Liver (tissue), 9 donors: ENCODE results near the gene COL23A1. TPM values are rescaled to one million over a fixed set of nuclear protein-coding genes. Genes with fewer than 3 reads are reported as not detected.

ENCODE experiments used
- DNase-seq: peaks from one replicate; pipeline ENCODE4 v3.0.0-alpha.2; 2017; ENCODE audit warnings: low spot score
- H3K27ac ChIP-seq, 2 donors: one replicate each; pipeline ENCODE4 v1.7.0; 2013; ENCODE audit warnings: inconsistent platforms in 2 of 2, low read length in 2 of 2, control low read depth in 1 of 2, low read depth in 1 of 2, mild to moderate bottlenecking in 1 of 2
- H3K27me3 ChIP-seq, 4 donors: one replicate each; pipeline versions ENCODE4 v1.6.1 to v1.7.0; 2013; ENCODE audit warnings: low read length in 3 of 4, inconsistent platforms in 1 of 4, mild to moderate bottlenecking in 1 of 4, moderate library complexity in 1 of 4; ENCODE audit not compliant: control insufficient read depth in 4 of 4, insufficient read depth in 4 of 4
- H3K36me3 ChIP-seq, 4 donors: one replicate each; pipeline versions ENCODE4 v1.6.1 to v1.7.0; 2013; ENCODE audit warnings: low read length in 3 of 4, mild to moderate bottlenecking in 3 of 4, low read depth in 1 of 4, moderate library complexity in 1 of 4; ENCODE audit not compliant: control insufficient read depth in 4 of 4, insufficient read depth in 3 of 4
- H3K4me1 ChIP-seq, 4 donors: one replicate each; pipeline versions ENCODE4 v1.6.1 to v1.7.0; 2013; ENCODE audit warnings: low read length in 3 of 4, mild to moderate bottlenecking in 3 of 4, moderate library complexity in 1 of 4; ENCODE audit not compliant: control insufficient read depth in 4 of 4, insufficient read depth in 4 of 4
- H3K4me3 ChIP-seq, 3 donors: one replicate each; pipeline versions ENCODE4 v1.6.1 to v1.7.0; 2013; ENCODE audit warnings: low read length in 3 of 3, control low read depth in 1 of 3, low read depth in 1 of 3, mild to moderate bottlenecking in 1 of 3
- H3K9ac ChIP-seq, 2 donors: one replicate each; pipeline ENCODE4 v1.7.0; 2013; ENCODE audit warnings: low read length in 2 of 2, mild to moderate bottlenecking in 2 of 2, moderate library complexity in 2 of 2, control low read depth in 1 of 2, low read depth in 1 of 2
- H3K9me3 ChIP-seq, 4 donors: one replicate each; pipeline versions ENCODE4 v1.6.1 to v1.7.0; 2013; ENCODE audit warnings: low read length in 3 of 4; ENCODE audit not compliant: control insufficient read depth in 4 of 4
- EGR1 ChIP-seq, 2 donors: IDR thresholded peaks; 2 replicates each; pipeline ENCODE4 v1.6.1; 2016 to 2018; ENCODE audit warnings: antibody characterized with exemption in 2 of 2, low read depth in 2 of 2
- FOXA1 ChIP-seq: IDR thresholded peaks from 2 replicates; pipeline ENCODE4 v1.6.1; 2016; ENCODE audit warnings: antibody characterized with exemption
- FOXA2 ChIP-seq: IDR thresholded peaks from 2 replicates; pipeline ENCODE4 v1.6.1; 2016; ENCODE audit warnings: antibody characterized with exemption
- GABPA ChIP-seq, 2 donors: IDR thresholded peaks in 1 of 2; conservative IDR thresholded peaks in 1 of 2; 2 replicates each; pipeline ENCODE4 v1.6.1; 2016; ENCODE audit warnings: antibody characterized with exemption in 2 of 2, mild to moderate bottlenecking in 1 of 2, moderate library complexity in 1 of 2
- HNF4A ChIP-seq, 2 donors: conservative IDR thresholded peaks; 2 replicates each; pipeline ENCODE4 v1.6.1; 2016; ENCODE audit warnings: antibody characterized with exemption in 2 of 2, mild to moderate bottlenecking in 2 of 2
- HNF4G ChIP-seq: IDR thresholded peaks from 2 replicates; pipeline ENCODE4 v1.6.1; 2016; ENCODE audit warnings: antibody characterized with exemption
- JUND ChIP-seq, 2 donors: IDR thresholded peaks; 2 replicates each; pipeline ENCODE4 v1.6.1; 2016; ENCODE audit warnings: antibody characterized with exemption in 2 of 2
- NR2F2 ChIP-seq: IDR thresholded peaks from 2 replicates; pipeline ENCODE4 v1.6.1; 2016; ENCODE audit warnings: antibody characterized with exemption
- RAD21 ChIP-seq, 2 donors: IDR thresholded peaks; 2 replicates each; pipeline ENCODE4 v1.6.1; 2016; ENCODE audit warnings: antibody characterized with exemption in 2 of 2, mild to moderate bottlenecking in 2 of 2
- RXRA ChIP-seq, 2 donors: IDR thresholded peaks; 2 replicates each; pipeline ENCODE4 v1.6.1; 2017 to 2018; ENCODE audit warnings: antibody characterized with exemption in 2 of 2, mild to moderate bottlenecking in 1 of 2
- SP1 ChIP-seq: IDR thresholded peaks from 2 replicates; pipeline ENCODE4 v1.6.1; 2018; ENCODE audit warnings: antibody characterized with exemption, mild to moderate bottlenecking
- TAF1 ChIP-seq: conservative IDR thresholded peaks from 2 replicates; pipeline ENCODE4 v1.6.1; 2016; ENCODE audit warnings: antibody characterized with exemption, mild to moderate bottlenecking
- WGBS: extraction: QIAGEN DNeasy Blood & Tissue Kit; methylation state at CpG from one replicate; pipeline ENCODE4 v1.1.7; 2013; 5-methylcytosine and 5-hydroxymethylcytosine counted together
- polyA plus RNA-seq, 2 donors: library from polyadenylated mRNA; stranded (reverse) in 1 of 2; unstranded in 1 of 2; fragments of 200-250 nt in 1 of 2; fragments of >200 nt in 1 of 2; fragmentation: Nextera tagmentation in 1 of 2; extraction: Ambion mirVana in 1 of 2; gene quantifications; one replicate each; pipeline versions ENCODE4 v1.2.1 to v1.2.3, GENCODE V29; 2013 to 2015
- total RNA-seq, 2 donors: library from RNA; depleted of rRNA; stranded (reverse); fragments of >200 nt; gene quantifications; one replicate each; pipeline ENCODE4 v1.2.3, GENCODE V29; 2014
- TF ChIP-seq, protein P1 (sequence below): IDR thresholded peaks from 2 replicates; pipeline ENCODE4 v1.6.1; 2016; ENCODE audit warnings: antibody characterized with exemption, mild to moderate bottlenecking
- TF ChIP-seq, protein P2 (sequence below): IDR thresholded peaks from 2 replicates; pipeline ENCODE4 v1.6.1; 2016; ENCODE audit warnings: antibody characterized with exemption
- TF ChIP-seq, protein P3 (sequence below): IDR thresholded peaks from 2 replicates; pipeline ENCODE4 v1.6.1; 2016; ENCODE audit warnings: antibody characterized with exemption
- TF ChIP-seq, protein P4 (sequence below): fragments of 150-350 bp; IDR thresholded peaks from 2 replicates; pipeline ENCODE4 v1.5.1; 2017; ENCODE audit warnings: improper control_type of control experiment, low read depth, low read length; ENCODE audit not compliant: missing input control
- TF ChIP-seq, protein P5 (sequence below): IDR thresholded peaks from 2 replicates; pipeline ENCODE4 v1.6.1; 2016; ENCODE audit warnings: antibody characterized with exemption
- donor health status: healthy.
- donor health status: healthy.
- donor health status: healthy.
- donor health status: healthy.
- donor health status: healthy.

Gene COL23A1
- total and polyA plus RNA-seq, 4 donors = 0.08 to 1.4 (median 0.27) TPM

DNA sequence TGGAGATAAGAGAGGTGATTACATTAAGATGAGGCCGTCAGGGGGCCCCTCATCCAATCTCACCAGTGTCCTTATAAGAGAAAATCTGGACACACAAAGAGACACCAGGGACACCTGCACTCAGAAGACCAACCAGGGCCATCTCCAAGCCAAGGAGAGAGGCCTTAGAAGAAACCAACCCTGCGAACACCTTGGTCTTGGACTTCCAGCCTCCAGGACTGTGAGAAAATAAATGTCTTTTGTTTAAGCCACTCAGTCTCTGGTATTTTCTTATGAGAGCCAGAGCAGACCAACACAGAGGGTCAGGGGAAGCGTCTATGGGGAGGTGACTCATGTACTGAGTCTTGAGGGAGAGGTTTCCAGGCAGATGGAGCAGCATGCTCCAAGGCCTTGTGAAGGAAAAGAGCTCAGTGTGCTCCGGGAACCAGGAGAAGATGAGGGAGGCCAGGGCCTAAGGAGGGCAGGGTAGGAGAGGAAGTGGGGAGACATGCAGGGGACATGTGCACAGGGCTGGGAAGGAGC lies 363.0 kb downstream of the COL23A1 start (continued):
- TF ChIP-seq JUND (IDR thresholded peaks at IDR 0.05) (no peak), TAF1 (no peak), HNF4G (no peak), HNF4A (conservative IDR thresholded peaks at IDR 0.05) (no peak)

DNA sequence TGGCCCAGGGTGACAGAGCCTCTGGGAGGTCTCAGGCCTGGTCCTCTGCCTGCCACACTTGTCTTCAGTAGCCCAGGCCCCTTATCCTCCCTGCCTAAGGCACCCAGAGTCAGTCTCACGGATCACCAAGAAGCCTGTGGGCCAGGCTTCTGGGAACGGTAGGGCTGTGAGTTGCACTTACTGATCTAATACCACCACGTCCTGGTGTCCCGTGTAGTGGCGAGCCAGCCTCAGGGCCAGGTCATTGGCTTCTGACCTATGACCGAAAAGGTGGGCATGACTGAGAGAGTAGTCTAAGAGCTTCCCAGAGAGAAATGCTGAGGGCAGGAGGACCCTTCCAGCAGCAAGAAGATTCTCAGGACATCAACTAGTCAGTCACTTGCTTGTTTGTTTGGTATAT lies 365.0 kb downstream of the COL23A1 start:
- Histone ChIP-seq H3K9me3 (no peaks in the 10 kb centered on the region), H3K27me3 (no peaks in the 10 kb centered on the region), H3K4me1 (peaks cover 15 to 40% (median 28%) of the 10 kb centered on the region in 4 donors), H3K4me3 (no peak overlapping the region), H3K9ac (no peak overlapping the region), H3K36me3 (peaks cover 4 to 58% (median 43%) of the 10 kb centered on the region in 4 donors), H3K27ac (peak overlapping the region in 1 of 2 donors; percentile 10)
- no peak for DNase-seq
- TF ChIP-seq RXRA (IDR thresholded peaks at IDR 0.05) = peak; percentile 57 to 79
- TF ChIP-seq JUND (IDR thresholded peaks at IDR 0.05) = no peak
- TF ChIP-seq SP1 = peak; percentile 10
- peak; percentile 41 for TF ChIP-seq NR2F2
- WGBS = 53% methylated on average over 6 of the region's 6 CpGs

DNA sequence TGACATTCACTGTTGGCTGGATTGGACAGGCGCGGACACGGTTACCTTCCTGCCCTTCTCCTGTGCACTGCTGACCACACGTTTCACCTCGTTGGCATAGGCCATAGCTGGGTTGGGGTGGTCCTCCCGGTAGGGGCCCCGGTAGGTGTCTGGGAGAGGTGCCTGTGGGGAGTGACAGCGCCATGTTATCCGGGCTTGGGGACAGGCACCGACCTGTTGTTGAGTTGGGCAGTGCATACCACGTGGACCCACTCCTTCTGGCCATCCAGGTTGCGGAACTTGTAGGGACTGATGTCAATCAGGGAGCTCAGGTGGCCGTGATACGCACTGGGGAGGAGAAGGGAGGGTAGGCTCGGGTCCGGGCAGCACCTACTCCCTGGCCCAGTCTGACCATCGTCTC lies 365.8 kb downstream of the COL23A1 start:
- Histone ChIP-seq H3K9ac (no peak overlapping the region), H3K27ac (no peak overlapping the region), H3K4me1 (peaks cover 9 to 32% (median 20%) of the 10 kb centered on the region in 4 donors), H3K4me3 (no peak overlapping the region), H3K36me3 (peaks cover 5 to 55% (median 37%) of the 10 kb centered on the region in 4 donors), H3K27me3 (no peaks in the 10 kb centered on the region), H3K9me3 (no peaks in the 10 kb centered on the region)
- 97% methylated on average over 17 of the region's 17 CpGs for WGBS
- TF ChIP-seq JUND (IDR thresholded peaks at IDR 0.05) = no peak
- TF ChIP-seq HNF4A (conservative IDR thresholded peaks at IDR 0.05) = no peak
- TF ChIP-seq NR2F2 = no peak
- TF ChIP-seq HNF4G = no peak
- TF ChIP-seq, protein P1, sequence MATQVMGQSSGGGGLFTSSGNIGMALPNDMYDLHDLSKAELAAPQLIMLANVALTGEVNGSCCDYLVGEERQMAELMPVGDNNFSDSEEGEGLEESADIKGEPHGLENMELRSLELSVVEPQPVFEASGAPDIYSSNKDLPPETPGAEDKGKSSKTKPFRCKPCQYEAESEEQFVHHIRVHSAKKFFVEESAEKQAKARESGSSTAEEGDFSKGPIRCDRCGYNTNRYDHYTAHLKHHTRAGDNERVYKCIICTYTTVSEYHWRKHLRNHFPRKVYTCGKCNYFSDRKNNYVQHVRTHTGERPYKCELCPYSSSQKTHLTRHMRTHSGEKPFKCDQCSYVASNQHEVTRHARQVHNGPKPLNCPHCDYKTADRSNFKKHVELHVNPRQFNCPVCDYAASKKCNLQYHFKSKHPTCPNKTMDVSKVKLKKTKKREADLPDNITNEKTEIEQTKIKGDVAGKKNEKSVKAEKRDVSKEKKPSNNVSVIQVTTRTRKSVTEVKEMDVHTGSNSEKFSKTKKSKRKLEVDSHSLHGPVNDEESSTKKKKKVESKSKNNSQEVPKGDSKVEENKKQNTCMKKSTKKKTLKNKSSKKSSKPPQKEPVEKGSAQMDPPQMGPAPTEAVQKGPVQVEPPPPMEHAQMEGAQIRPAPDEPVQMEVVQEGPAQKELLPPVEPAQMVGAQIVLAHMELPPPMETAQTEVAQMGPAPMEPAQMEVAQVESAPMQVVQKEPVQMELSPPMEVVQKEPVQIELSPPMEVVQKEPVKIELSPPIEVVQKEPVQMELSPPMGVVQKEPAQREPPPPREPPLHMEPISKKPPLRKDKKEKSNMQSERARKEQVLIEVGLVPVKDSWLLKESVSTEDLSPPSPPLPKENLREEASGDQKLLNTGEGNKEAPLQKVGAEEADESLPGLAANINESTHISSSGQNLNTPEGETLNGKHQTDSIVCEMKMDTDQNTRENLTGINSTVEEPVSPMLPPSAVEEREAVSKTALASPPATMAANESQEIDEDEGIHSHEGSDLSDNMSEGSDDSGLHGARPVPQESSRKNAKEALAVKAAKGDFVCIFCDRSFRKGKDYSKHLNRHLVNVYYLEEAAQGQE = no peak
- no peak for TF ChIP-seq FOXA2
- TF ChIP-seq, protein P2, sequence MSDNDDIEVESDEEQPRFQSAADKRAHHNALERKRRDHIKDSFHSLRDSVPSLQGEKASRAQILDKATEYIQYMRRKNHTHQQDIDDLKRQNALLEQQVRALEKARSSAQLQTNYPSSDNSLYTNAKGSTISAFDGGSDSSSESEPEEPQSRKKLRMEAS = no peak
- no peak for TF ChIP-seq RAD21 (IDR thresholded peaks at IDR 0.05)
- TF ChIP-seq, protein P3, sequence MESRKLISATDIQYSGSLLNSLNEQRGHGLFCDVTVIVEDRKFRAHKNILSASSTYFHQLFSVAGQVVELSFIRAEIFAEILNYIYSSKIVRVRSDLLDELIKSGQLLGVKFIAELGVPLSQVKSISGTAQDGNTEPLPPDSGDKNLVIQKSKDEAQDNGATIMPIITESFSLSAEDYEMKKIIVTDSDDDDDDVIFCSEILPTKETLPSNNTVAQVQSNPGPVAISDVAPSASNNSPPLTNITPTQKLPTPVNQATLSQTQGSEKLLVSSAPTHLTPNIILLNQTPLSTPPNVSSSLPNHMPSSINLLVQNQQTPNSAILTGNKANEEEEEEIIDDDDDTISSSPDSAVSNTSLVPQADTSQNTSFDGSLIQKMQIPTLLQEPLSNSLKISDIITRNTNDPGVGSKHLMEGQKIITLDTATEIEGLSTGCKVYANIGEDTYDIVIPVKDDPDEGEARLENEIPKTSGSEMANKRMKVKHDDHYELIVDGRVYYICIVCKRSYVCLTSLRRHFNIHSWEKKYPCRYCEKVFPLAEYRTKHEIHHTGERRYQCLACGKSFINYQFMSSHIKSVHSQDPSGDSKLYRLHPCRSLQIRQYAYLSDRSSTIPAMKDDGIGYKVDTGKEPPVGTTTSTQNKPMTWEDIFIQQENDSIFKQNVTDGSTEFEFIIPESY = no peak
- TF ChIP-seq FOXA1 = no peak
- no peak for TF ChIP-seq EGR1 (IDR thresholded peaks at IDR 0.05; ENCODE audit: low read depth in 2 of 2)
- TF ChIP-seq, protein P4, sequence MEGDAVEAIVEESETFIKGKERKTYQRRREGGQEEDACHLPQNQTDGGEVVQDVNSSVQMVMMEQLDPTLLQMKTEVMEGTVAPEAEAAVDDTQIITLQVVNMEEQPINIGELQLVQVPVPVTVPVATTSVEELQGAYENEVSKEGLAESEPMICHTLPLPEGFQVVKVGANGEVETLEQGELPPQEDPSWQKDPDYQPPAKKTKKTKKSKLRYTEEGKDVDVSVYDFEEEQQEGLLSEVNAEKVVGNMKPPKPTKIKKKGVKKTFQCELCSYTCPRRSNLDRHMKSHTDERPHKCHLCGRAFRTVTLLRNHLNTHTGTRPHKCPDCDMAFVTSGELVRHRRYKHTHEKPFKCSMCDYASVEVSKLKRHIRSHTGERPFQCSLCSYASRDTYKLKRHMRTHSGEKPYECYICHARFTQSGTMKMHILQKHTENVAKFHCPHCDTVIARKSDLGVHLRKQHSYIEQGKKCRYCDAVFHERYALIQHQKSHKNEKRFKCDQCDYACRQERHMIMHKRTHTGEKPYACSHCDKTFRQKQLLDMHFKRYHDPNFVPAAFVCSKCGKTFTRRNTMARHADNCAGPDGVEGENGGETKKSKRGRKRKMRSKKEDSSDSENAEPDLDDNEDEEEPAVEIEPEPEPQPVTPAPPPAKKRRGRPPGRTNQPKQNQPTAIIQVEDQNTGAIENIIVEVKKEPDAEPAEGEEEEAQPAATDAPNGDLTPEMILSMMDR = no peak
- TF ChIP-seq, protein P5, sequence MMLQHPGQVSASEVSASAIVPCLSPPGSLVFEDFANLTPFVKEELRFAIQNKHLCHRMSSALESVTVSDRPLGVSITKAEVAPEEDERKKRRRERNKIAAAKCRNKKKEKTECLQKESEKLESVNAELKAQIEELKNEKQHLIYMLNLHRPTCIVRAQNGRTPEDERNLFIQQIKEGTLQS = no peak
- TF ChIP-seq TAF1 = no peak
- no peak for TF ChIP-seq RXRA (IDR thresholded peaks at IDR 0.05)
- no peak for TF ChIP-seq GABPA (IDR thresholded peaks at IDR 0.05 in 1 of 2, conservative IDR thresholded peaks at IDR 0.05 in 1 of 2)
- TF ChIP-seq SP1 = no peak
- DNase-seq = no peak
